HCT116 (cell line): ENCODE measurements around the gene XRCC3. TPM values are rescaled to one million over a fixed set of nuclear protein-coding genes. Genes with fewer than 3 reads are reported as not detected.
A peak's percentile ranks its signal among the peaks of the same experiment; 100 is the strongest.

Experiments
- ATAC-seq: fragments of 200-7000 bp; cut with Tn5 transposase; 2 replicates; pipeline ENCODE4 v1.9.1; 2020; ENCODE audit warnings: mild to moderate bottlenecking, moderate library complexity
- BruUV-seq: library from RNA; stranded (reverse); fragments of 400-500 nt; replicated peaks from 2 replicates; lab custom pipeline; 2021; lab: Mats Ljungman, UMichigan
- CTCF ChIA-PET: fragments of 300-600 bp; sonication (Branson Sonifier 250); formaldehyde crosslinking; loops from one replicate; lab custom pipeline; 2021; ENCODE audit warnings: antibody characterized with exemption; lab: Charles Lee
- POLR2A ChIA-PET: fragments of 300-600, 350-600 bp; sonication (Branson Sonifier 250); formaldehyde crosslinking; loops from one replicate; lab custom pipeline; 2021; ENCODE audit warnings: antibody characterized with exemption; lab: Charles Lee
- RAD21 ChIA-PET, 2 experiments: fragments of 300-600 bp; sonication (Branson Sonifier 250); formaldehyde crosslinking; loops; one replicate each; lab custom pipeline; 2023; ENCODE audit warnings: low total read pairs in 2 of 2; ENCODE audit not compliant: uncharacterized antibody in 2 of 2, unreplicated experiment in 2 of 2, low non-redundant PET in 1 of 2; lab: Charles Lee
- DNase-seq: peaks from one replicate; pipeline ENCODE4 v3.0.0-alpha.2; 2010; ENCODE audit warnings: low read depth, low spot score
- H2AFZ ChIP-seq: fragments of 200-600 bp; shearing (Covaris generic), sonication (generic); 2 replicates; pipeline ENCODE4 v1.6.1; 2017; ENCODE audit warnings: low read depth, mixed run types, mixed read lengths, antibody characterized with exemption, low read length; ENCODE audit not compliant: poor library complexity, severe bottlenecking
- H3K27ac ChIP-seq: 2 replicates; pipeline ENCODE4 v1.5.1; 2012; ENCODE audit warnings: low read depth, low read length
- H3K27me3 ChIP-seq: fragments of 200-600 bp; sonication (generic); 2 replicates; pipeline ENCODE4 v1.6.1; 2016; ENCODE audit warnings: mixed run types, low read length, mixed read lengths; ENCODE audit not compliant: insufficient read depth
- H3K36me3 ChIP-seq, 2 experiments: fragments of 200-500 bp in 1 of 2; fragments of 200-600 bp in 1 of 2; sonication (Bioruptor generic) in 1 of 2; sonication (generic) in 1 of 2; 2 replicates each; pipeline versions ENCODE4 v1.5.1 to v1.6.1; 2014 to 2016; ENCODE audit warnings: low read length in 2 of 2, inconsistent platforms in 1 of 2, mixed read lengths in 1 of 2, mixed run types in 1 of 2; ENCODE audit not compliant: insufficient read depth in 2 of 2, control insufficient read depth in 1 of 2
- H3K4me1 ChIP-seq, 2 experiments: fragments of 200-600 bp in 1 of 2; sonication (generic) in 1 of 2; 2 replicates each; pipeline versions ENCODE4 v1.5.1 to v1.6.1; 2012 to 2017; ENCODE audit warnings: low read length in 2 of 2, inconsistent platforms in 1 of 2, mild to moderate bottlenecking in 1 of 2, mixed read lengths in 1 of 2, mixed run types in 1 of 2, moderate library complexity in 1 of 2; ENCODE audit not compliant: insufficient read depth in 2 of 2, control insufficient read depth in 1 of 2
- H3K4me2 ChIP-seq: fragments of 200-600 bp; sonication (generic); 2 replicates; pipeline ENCODE4 v1.6.1; 2017; ENCODE audit warnings: mixed run types, low read length, mixed read lengths
- H3K4me3 ChIP-seq, 2 experiments: fragments of 200-600 bp in 1 of 2; sonication (generic) in 1 of 2; replicated peaks in 1 of 2; 2 replicates each; pipeline ENCODE4 v1.5.1; 2011 to 2016; ENCODE audit warnings: low read length in 2 of 2, control low read depth in 1 of 2, low read depth in 1 of 2, mild to moderate bottlenecking in 1 of 2, mixed read lengths in 1 of 2, mixed run types in 1 of 2
- H3K79me2 ChIP-seq: fragments of 200-600 bp; sonication (generic); 2 replicates; pipeline ENCODE4 v1.6.1; 2017; ENCODE audit warnings: mild to moderate bottlenecking, mixed run types, low read length, moderate library complexity, mixed read lengths; ENCODE audit not compliant: insufficient read depth
- H3K9ac ChIP-seq: fragments of 200-600 bp; sonication (generic); 2 replicates; pipeline ENCODE4 v1.6.1; 2016; ENCODE audit warnings: low read length, mixed read lengths
- H3K9me2 ChIP-seq: fragments of 200-600 bp; sonication (generic), shearing (Covaris generic); 2 replicates; pipeline ENCODE4 v1.6.1; 2017; ENCODE audit warnings: mixed run types, mild to moderate bottlenecking, moderate library complexity; ENCODE audit not compliant: insufficient read depth
- H3K9me3 ChIP-seq, 2 experiments: fragments of 200-500 bp in 1 of 2; fragments of 200-600 bp in 1 of 2; sonication (Bioruptor generic) in 1 of 2; sonication (generic) in 1 of 2; 2 replicates each; pipeline ENCODE4 v1.6.1; 2014 to 2017; ENCODE audit warnings: low read length in 2 of 2, mixed read lengths in 2 of 2, inconsistent platforms in 1 of 2, low read depth in 1 of 2, mild to moderate bottlenecking in 1 of 2, mixed run types in 1 of 2, moderate library complexity in 1 of 2; ENCODE audit not compliant: control insufficient read depth in 1 of 2, insufficient read depth in 1 of 2
- H4K20me1 ChIP-seq: fragments of 200-600 bp; sonication (generic), shearing (Covaris generic); 2 replicates; pipeline ENCODE4 v1.6.1; 2017; ENCODE audit warnings: mixed run types, mild to moderate bottlenecking, moderate library complexity; ENCODE audit not compliant: insufficient read depth
- CEBPB ChIP-seq: IDR thresholded peaks from 2 replicates; pipeline ENCODE4 v1.6.1; 2012; ENCODE audit warnings: low read depth
- EGR1 ChIP-seq: IDR thresholded peaks from 2 replicates; pipeline ENCODE4 v1.6.1; 2012; ENCODE audit warnings: low read depth
- ELF1 ChIP-seq: IDR thresholded peaks from 2 replicates; pipeline ENCODE4 v1.6.1; 2012; ENCODE audit warnings: low read depth, borderline replicate concordance
- EZH2 ChIP-seq: fragments of 200-600 bp; sonication (generic); IDR thresholded peaks from 2 replicates; pipeline ENCODE4 v1.6.1; 2017; ENCODE audit warnings: antibody characterized with exemption, mixed run types
- JUND ChIP-seq: IDR thresholded peaks from 2 replicates; pipeline ENCODE4 v1.6.1; 2012
- RAD21 ChIP-seq: IDR thresholded peaks from 2 replicates; pipeline ENCODE4 v1.6.1; 2012; ENCODE audit warnings: low read depth, mild to moderate bottlenecking
- SP1 ChIP-seq: IDR thresholded peaks from 2 replicates; pipeline ENCODE4 v1.6.1; 2012; ENCODE audit warnings: low read depth
- TCF7L2 ChIP-seq: IDR thresholded peaks from 2 replicates; pipeline ENCODE4 v1.7.0; 2011; ENCODE audit warnings: borderline replicate concordance, inconsistent platforms; ENCODE audit not compliant: insufficient read depth, insufficient read length; ENCODE audit errors: extremely low read depth
- YY1 ChIP-seq: IDR thresholded peaks from 2 replicates; pipeline ENCODE4 v1.6.1; 2011; ENCODE audit warnings: low read length, low read depth, moderate library complexity, mild to moderate bottlenecking; ENCODE audit not compliant: insufficient replicate concordance; ENCODE audit errors: extremely low read depth
- intact Hi-C: fragments of 100-400 bp; cut with micrococcal nuclease; formaldehyde crosslinking; loops from 2 replicates; pipeline ENCODE4 v1.10.0; 2022
- total RNA-seq: library from RNA; stranded (reverse); gene quantifications from one replicate; pipeline ENCODE4 v1.2.1, GENCODE V29; 2021; ENCODE audit not compliant: unreplicated experiment
- TF ChIP-seq, protein P1 (sequence below), 3 experiments: fragments of 200-600 bp in 1 of 3; sonication (generic) in 1 of 3; IDR thresholded peaks in 2 of 3; conservative IDR thresholded peaks in 1 of 3; 2 replicates each; pipeline ENCODE4 v1.5.1; 2012 to 2017; ENCODE audit warnings: low read depth in 2 of 3, low read length in 2 of 3, antibody characterized with exemption in 1 of 3, borderline replicate concordance in 1 of 3, control low read depth in 1 of 3, mild to moderate bottlenecking in 1 of 3, mixed read lengths in 1 of 3, mixed run types in 1 of 3, moderate library complexity in 1 of 3; ENCODE audit not compliant: insufficient read depth in 1 of 3
- TF ChIP-seq, protein P2 (sequence below): IDR thresholded peaks from 2 replicates; pipeline ENCODE4 v1.6.1; 2012
- TF ChIP-seq, protein P3 (sequence below): IDR thresholded peaks from 2 replicates; pipeline ENCODE4 v1.6.1; 2012

The XRCC3 gene
- total RNA-seq, 1 experiment from 2014 or later, result 48.7 TPM

DNA sequence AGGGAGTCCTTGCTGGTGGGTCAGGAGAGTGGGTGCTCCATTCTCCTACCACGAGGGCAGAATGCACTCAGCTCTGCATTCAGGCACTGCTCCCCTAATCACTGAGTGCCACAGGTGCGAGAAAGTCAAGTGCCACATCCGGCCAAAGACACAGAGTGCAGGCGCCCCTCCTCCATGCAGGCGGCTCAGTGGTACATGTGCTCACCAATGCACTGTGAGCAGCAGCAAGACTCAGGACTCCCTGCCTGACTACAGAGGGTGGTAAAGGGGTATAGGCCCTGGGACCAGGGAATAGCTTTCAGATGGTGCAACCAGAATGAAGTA is 33.2 kb upstream of the XRCC3 start:
- TF ChIP-seq, protein P1, sequence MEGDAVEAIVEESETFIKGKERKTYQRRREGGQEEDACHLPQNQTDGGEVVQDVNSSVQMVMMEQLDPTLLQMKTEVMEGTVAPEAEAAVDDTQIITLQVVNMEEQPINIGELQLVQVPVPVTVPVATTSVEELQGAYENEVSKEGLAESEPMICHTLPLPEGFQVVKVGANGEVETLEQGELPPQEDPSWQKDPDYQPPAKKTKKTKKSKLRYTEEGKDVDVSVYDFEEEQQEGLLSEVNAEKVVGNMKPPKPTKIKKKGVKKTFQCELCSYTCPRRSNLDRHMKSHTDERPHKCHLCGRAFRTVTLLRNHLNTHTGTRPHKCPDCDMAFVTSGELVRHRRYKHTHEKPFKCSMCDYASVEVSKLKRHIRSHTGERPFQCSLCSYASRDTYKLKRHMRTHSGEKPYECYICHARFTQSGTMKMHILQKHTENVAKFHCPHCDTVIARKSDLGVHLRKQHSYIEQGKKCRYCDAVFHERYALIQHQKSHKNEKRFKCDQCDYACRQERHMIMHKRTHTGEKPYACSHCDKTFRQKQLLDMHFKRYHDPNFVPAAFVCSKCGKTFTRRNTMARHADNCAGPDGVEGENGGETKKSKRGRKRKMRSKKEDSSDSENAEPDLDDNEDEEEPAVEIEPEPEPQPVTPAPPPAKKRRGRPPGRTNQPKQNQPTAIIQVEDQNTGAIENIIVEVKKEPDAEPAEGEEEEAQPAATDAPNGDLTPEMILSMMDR (IDR thresholded peaks at IDR 0.05 in 2 of 3, conservative IDR thresholded peaks at IDR 0.05 in 1 of 3; ENCODE audit: borderline replicate concordance in 1 of 3, insufficient read depth in 1 of 3, low read depth in 2 of 3, low read length in 2 of 3), result no peak
- TF ChIP-seq YY1 (no peak), EZH2 (no peak), ELF1 (no peak)
- TF ChIP-seq, protein P2, sequence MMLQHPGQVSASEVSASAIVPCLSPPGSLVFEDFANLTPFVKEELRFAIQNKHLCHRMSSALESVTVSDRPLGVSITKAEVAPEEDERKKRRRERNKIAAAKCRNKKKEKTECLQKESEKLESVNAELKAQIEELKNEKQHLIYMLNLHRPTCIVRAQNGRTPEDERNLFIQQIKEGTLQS, result no peak
- Histone ChIP-seq H3K9me3 (no peaks in the 10 kb centered on the region), H4K20me1 (no peaks in the 10 kb centered on the region), H3K27ac (no peak overlapping the region), H3K4me3 (no peak overlapping the region), H3K9ac (no peak overlapping the region), H3K27me3 (no peaks in the 10 kb centered on the region), H3K4me1 (no peaks in the 10 kb centered on the region), H3K36me3 (no peaks in the 10 kb centered on the region; a peak in 1 of 4 replicates), H3K9me2 (no peaks in the 10 kb centered on the region), H3K79me2 (no peaks in the 10 kb centered on the region), H2AFZ (no peak overlapping the region), H3K4me2 (no peak overlapping the region)
- intact Hi-C loops, result no loop called here
- ATAC-seq, result no peak
- ChIA-PET CTCF (no interaction called here), POLR2A (no interaction called here), RAD21 (no interaction called here)
- no TSS peak for BruUV-seq
- no peak for DNase-seq

DNA sequence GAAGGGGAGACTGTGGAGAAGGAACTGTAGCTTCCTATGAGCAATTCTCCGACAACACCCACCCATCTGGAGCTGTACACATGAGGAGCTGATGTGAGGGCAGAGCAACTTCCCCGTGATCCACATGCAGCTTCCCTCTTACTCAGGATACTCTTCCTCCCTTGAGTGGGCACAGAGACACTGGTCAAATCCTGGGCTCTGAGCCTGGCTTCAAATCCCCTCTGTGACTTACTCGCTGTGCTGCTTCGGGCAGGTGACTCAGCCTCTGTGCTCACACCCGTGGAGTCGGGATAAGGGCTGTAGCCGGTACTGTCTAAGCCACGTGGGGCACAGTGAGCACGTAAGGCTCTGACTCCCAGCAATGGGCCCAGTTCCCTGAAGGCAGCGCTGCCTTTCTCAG is 31.4 kb upstream of the XRCC3 start:
- H3K9me3 ChIP-seq, result no peaks in the 10 kb centered on the region
- H3K9me2 ChIP-seq, result no peaks in the 10 kb centered on the region
- TF ChIP-seq, protein P1 (IDR thresholded peaks at IDR 0.05 in 2 of 3, conservative IDR thresholded peaks at IDR 0.05 in 1 of 3; ENCODE audit: borderline replicate concordance in 1 of 3, insufficient read depth in 1 of 3, low read depth in 2 of 3, low read length in 2 of 3), result no peak
- TF ChIP-seq RAD21 (no peak), EGR1 (no peak), TCF7L2 (no peak), CEBPB (no peak), ELF1 (no peak), SP1 (no peak), JUND (no peak)
- TF ChIP-seq, protein P2, result no peak
- TF ChIP-seq, protein P3, sequence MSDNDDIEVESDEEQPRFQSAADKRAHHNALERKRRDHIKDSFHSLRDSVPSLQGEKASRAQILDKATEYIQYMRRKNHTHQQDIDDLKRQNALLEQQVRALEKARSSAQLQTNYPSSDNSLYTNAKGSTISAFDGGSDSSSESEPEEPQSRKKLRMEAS, result no peak
- no peaks in the 10 kb centered on the region for H3K79me2 ChIP-seq
- no peak overlapping the region for H3K27ac ChIP-seq
- peak; percentile 27; the same call in 1 of the 2 replicates for ATAC-seq
- H3K36me3 ChIP-seq, result no peaks in the 10 kb centered on the region; a peak in 2 of 4 replicates
- ChIA-PET RAD21 (no interaction called here), CTCF (no interaction called here), POLR2A (no interaction called here)
- H3K4me1 ChIP-seq, result no peaks in the 10 kb centered on the region
- H3K9ac ChIP-seq, result no peak overlapping the region
- no peak overlapping the region for H3K4me2 ChIP-seq
- BruUV-seq, result no TSS peak
- intact Hi-C loops, result no loop called here
- no peak overlapping the region for H2AFZ ChIP-seq
- H3K27me3 ChIP-seq, result no peaks in the 10 kb centered on the region
- no peaks in the 10 kb centered on the region for H4K20me1 ChIP-seq
- H3K4me3 ChIP-seq, result no peak overlapping the region
- DNase-seq, result no peak
